ENCODE measurements around the gene SLC8A2.

DNA sequence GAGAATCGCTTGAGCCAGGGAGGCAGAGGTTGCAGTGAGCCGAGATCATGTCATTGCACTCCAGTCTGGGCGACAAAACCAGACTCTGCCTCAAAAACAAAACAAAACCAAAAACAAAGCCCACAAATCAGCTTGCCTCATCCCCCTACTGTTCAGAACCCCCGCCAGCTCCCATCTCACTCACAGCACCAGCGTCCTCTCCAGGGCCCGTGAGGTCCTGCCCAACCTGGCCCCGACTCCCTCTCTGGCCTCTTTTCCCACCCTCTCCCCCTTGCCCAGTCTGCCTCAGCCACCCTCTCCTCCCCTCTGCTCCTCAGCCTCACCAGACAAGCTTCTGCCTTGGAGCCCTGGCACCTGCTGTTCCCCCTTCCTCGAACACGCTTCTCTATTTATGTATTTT, 3.8 kb downstream of the SLC8A2 start:
- TF ChIP-seq, protein P1, sequence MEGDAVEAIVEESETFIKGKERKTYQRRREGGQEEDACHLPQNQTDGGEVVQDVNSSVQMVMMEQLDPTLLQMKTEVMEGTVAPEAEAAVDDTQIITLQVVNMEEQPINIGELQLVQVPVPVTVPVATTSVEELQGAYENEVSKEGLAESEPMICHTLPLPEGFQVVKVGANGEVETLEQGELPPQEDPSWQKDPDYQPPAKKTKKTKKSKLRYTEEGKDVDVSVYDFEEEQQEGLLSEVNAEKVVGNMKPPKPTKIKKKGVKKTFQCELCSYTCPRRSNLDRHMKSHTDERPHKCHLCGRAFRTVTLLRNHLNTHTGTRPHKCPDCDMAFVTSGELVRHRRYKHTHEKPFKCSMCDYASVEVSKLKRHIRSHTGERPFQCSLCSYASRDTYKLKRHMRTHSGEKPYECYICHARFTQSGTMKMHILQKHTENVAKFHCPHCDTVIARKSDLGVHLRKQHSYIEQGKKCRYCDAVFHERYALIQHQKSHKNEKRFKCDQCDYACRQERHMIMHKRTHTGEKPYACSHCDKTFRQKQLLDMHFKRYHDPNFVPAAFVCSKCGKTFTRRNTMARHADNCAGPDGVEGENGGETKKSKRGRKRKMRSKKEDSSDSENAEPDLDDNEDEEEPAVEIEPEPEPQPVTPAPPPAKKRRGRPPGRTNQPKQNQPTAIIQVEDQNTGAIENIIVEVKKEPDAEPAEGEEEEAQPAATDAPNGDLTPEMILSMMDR (IDR thresholded peaks at IDR 0.05 in 4 of 5, conservative IDR thresholded peaks at IDR 0.05 in 1 of 5): no peak
- no peak for TF ChIP-seq POLR2A (IDR thresholded peaks at IDR 0.05)

Measured in gastrocnemius medialis (tissue), 4 donors.